Right atrium auricular region (tissue), 2 donors: ENCODE results near the gene SERPINH1. TPM values are rescaled to one million over a fixed set of nuclear protein-coding genes. Genes with fewer than 3 reads are reported as not detected.

Experiments used
- DNase-seq: peaks from one replicate; pipeline ENCODE4 v3.0.0-alpha.2; 2019; ENCODE audit warnings: low spot score
- H3K27ac ChIP-seq, 2 donors: fragments of 200-600 bp; sonication (generic); 1 replicate in 1 of 2; 2 replicates in 1 of 2; pipeline ENCODE4 v1.5.1; 2016 to 2019
- H3K27me3 ChIP-seq, 2 donors: fragments of 200-600 bp; sonication (generic); one replicate each; pipeline versions ENCODE4 v1.5.1 to v1.6.0; 2017 to 2019
- H3K36me3 ChIP-seq: fragments of 200-600 bp; sonication (generic); one replicate; pipeline ENCODE4 v1.5.1; 2016
- H3K4me1 ChIP-seq, 2 donors: fragments of 200-600 bp; sonication (generic); one replicate each; pipeline versions ENCODE4 v1.5.1 to v1.6.0; 2017 to 2019
- H3K4me3 ChIP-seq, 2 donors: fragments of 200-600 bp; sonication (generic); 1 replicate in 1 of 2; 2 replicates in 1 of 2; pipeline ENCODE4 v1.5.1; 2017 to 2019; ENCODE audit warnings: mild to moderate bottlenecking in 1 of 2, moderate library complexity in 1 of 2
- H3K9me3 ChIP-seq, 2 donors: fragments of 200-600 bp; sonication (generic); one replicate each; pipeline ENCODE4 v1.5.1; 2019
- total RNA-seq, 2 donors: library from RNA; depleted of rRNA; stranded (reverse); fragments of >200 nt; gene quantifications; one replicate each; pipeline ENCODE4 v1.1.0, GENCODE V29; 2016
- TF ChIP-seq, protein P1 (sequence below), 2 donors: fragments of 200-600 bp; sonication (generic); IDR thresholded peaks; one replicate each; pipeline ENCODE4 v1.5.1; 2019; ENCODE audit warnings: antibody characterized with exemption in 2 of 2

Gene SERPINH1
- total RNA-seq, 2 donors from 2014 or later, result 114 to 195 TPM

DNA sequence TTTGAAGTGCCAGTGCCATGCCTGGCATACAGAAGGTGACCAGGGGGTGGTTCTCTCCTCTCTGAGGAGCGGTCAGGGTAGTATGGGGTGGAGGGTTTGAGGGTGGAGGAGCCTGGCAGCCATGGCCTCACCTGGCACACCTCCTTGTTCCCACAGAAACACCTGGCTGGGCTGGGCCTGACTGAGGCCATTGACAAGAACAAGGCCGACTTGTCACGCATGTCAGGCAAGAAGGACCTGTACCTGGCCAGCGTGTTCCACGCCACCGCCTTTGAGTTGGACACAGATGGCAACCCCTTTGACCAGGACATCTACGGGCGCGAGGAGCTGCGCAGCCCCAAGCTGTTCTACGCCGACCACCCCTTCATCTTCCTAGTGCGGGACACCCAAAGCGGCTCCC lies 9.6 kb downstream of the SERPINH1 start:
- Histone ChIP-seq H3K27ac (no peak overlapping the region), H3K4me1 (peaks cover 0 to 57% of the 10 kb centered on the region in 2 donors), H3K9me3 (no peaks in the 10 kb centered on the region)

DNA sequence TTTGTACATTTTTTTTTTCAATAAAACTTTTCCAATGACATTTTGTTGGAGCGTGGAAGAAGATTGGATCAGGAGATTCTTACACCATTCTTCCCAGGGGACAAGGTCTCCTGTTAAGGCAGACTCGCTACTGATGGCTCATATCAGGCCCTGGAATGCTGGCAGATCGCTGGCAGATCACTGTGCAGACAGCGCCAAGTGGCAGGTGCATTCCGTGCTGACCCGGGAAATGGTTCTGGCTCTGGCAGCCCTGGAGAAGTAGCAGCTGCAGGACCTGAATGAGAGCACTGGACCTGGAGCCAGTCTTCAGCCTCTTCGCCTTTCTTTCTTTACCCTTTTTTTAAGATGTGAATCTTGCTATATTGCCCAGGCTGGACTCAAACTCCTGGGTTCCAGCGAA lies 10.7 kb downstream of the SERPINH1 start:
- Histone ChIP-seq H3K27me3 (no peaks in the 10 kb centered on the region), H3K27ac (peak overlapping the region in 1 of 2 donors; percentile 9), H3K4me3 (no peak overlapping the region), H3K36me3 (peaks cover 63% of the 10 kb centered on the region), H3K9me3 (no peaks in the 10 kb centered on the region), H3K4me1 (peaks cover 0 to 54% of the 10 kb centered on the region in 2 donors)
- TF ChIP-seq, protein P1, sequence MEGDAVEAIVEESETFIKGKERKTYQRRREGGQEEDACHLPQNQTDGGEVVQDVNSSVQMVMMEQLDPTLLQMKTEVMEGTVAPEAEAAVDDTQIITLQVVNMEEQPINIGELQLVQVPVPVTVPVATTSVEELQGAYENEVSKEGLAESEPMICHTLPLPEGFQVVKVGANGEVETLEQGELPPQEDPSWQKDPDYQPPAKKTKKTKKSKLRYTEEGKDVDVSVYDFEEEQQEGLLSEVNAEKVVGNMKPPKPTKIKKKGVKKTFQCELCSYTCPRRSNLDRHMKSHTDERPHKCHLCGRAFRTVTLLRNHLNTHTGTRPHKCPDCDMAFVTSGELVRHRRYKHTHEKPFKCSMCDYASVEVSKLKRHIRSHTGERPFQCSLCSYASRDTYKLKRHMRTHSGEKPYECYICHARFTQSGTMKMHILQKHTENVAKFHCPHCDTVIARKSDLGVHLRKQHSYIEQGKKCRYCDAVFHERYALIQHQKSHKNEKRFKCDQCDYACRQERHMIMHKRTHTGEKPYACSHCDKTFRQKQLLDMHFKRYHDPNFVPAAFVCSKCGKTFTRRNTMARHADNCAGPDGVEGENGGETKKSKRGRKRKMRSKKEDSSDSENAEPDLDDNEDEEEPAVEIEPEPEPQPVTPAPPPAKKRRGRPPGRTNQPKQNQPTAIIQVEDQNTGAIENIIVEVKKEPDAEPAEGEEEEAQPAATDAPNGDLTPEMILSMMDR (IDR thresholded peaks at IDR 0.05), result no peak
- no peak for DNase-seq

More for the DNA sequence above, 9.6 kb downstream of the SERPINH1 start:
- DNase-seq, result no peak
- Histone ChIP-seq H3K27me3 (no peaks in the 10 kb centered on the region), H3K36me3 (peaks cover 74% of the 10 kb centered on the region), H3K4me3 (no peak overlapping the region)
- TF ChIP-seq, protein P1 (IDR thresholded peaks at IDR 0.05), result no peak

- no peak overlapping the region for H3K27ac ChIP-seq
- no peaks in the 10 kb centered on the region for H3K9me3 ChIP-seq
- TF ChIP-seq, protein P1 (IDR thresholded peaks at IDR 0.05), result peak in 1 of 2 donors; percentile 44
- peaks cover 0 to 33% of the 10 kb centered on the region in 2 donors for H3K4me1 ChIP-seq
- no peak for DNase-seq
- H3K36me3 ChIP-seq, result peaks cover 41% of the 10 kb centered on the region
- H3K27me3 ChIP-seq, result no peaks in the 10 kb centered on the region
- no peak overlapping the region for H3K4me3 ChIP-seq
Observed at GRCh38 chr11:75574698-75575602, 12.9 kb downstream of the SERPINH1 start.

- H3K36me3 ChIP-seq, result peaks cover 30% of the 10 kb centered on the region
- TF ChIP-seq, protein P1 (IDR thresholded peaks at IDR 0.05), result no peak
- no peaks in the 10 kb centered on the region for H3K9me3 ChIP-seq
- peaks cover 0 to 25% of the 10 kb centered on the region in 2 donors for H3K4me1 ChIP-seq
- no peaks in the 10 kb centered on the region for H3K27me3 ChIP-seq
- no peak for DNase-seq
- H3K4me3 ChIP-seq, result no peak overlapping the region
- no peak overlapping the region for H3K27ac ChIP-seq
Observed at GRCh38 chr11:75576017-75576416, 14.0 kb downstream of the SERPINH1 start.

DNA sequence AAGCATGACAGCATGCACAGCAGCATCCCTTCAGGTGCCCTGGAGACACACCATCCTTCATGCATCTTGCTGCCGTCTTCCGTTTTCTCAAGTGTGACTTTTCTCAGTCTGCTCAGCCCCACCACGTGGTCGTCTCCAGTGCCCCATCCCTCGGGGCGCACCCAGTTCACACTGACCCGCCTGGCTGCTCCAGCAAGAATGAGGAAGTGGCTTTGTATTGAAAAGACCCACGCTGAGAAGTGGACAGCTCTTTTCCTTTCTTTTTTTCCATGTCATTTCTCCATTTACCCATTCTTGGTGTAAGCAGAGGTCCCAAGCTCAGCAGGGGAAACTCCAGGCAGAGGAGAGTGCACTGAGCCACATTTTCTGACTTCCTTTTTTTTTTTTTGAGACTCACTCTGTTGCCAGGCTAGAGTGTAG lies 14.5 kb downstream of the SERPINH1 start:
- Histone ChIP-seq H3K9me3 (no peaks in the 10 kb centered on the region), H3K36me3 (peaks cover 26% of the 10 kb centered on the region), H3K4me3 (no peak overlapping the region), H3K27me3 (no peaks in the 10 kb centered on the region), H3K27ac (no peak overlapping the region), H3K4me1 (peaks cover 0 to 24% of the 10 kb centered on the region in 2 donors)
- no peak for DNase-seq
- TF ChIP-seq, protein P1 (IDR thresholded peaks at IDR 0.05), result no peak
